CD14-positive monocyte (primary cell): ENCODE data around the gene AP1G2. TPM values are rescaled to one million over a fixed set of nuclear protein-coding genes. Genes with fewer than 3 reads are reported as not detected.

Experiments
- DNase-seq, 3 donors: peaks; one replicate each; pipeline ENCODE4 v3.0.0-alpha.2; 2011 to 2022
- H2AFZ ChIP-seq: 2 replicates; pipeline ENCODE4 v1.6.0; 2012; ENCODE audit warnings: mild to moderate bottlenecking, low read depth, low read length, inconsistent platforms; ENCODE audit not compliant: insufficient read depth, poor library complexity, severe bottlenecking
- H3K27ac ChIP-seq, 2 donors: 1 replicate in 1 of 2; 2 replicates in 1 of 2; pipeline ENCODE4 v1.5.1; 2012 to 2013; ENCODE audit warnings: low read length in 2 of 2, control low read depth in 1 of 2, inconsistent platforms in 1 of 2, low read depth in 1 of 2, mild to moderate bottlenecking in 1 of 2
- H3K27me3 ChIP-seq, 2 donors: one replicate each; pipeline versions ENCODE4 v1.6.0 to v1.6.1; 2011 to 2013; ENCODE audit warnings: low read length in 2 of 2; ENCODE audit not compliant: control insufficient read depth in 2 of 2, insufficient read depth in 2 of 2
- H3K36me3 ChIP-seq, 2 donors: replicated peaks in 1 of 2; 1 replicate in 1 of 2; 2 replicates in 1 of 2; pipeline versions ENCODE4 v1.5.1 to v1.6.1; 2012 to 2013; ENCODE audit warnings: low read length in 2 of 2, control low read depth in 1 of 2, inconsistent platforms in 1 of 2, mild to moderate bottlenecking in 1 of 2; ENCODE audit not compliant: insufficient read depth in 2 of 2, control insufficient read depth in 1 of 2
- H3K4me1 ChIP-seq, 2 donors: 1 replicate in 1 of 2; 2 replicates in 1 of 2; pipeline versions ENCODE4 v1.5.1 to v1.6.1; 2012 to 2013; ENCODE audit warnings: low read length in 2 of 2, control low read depth in 1 of 2, inconsistent platforms in 1 of 2, mild to moderate bottlenecking in 1 of 2, moderate library complexity in 1 of 2; ENCODE audit not compliant: insufficient read depth in 2 of 2, control insufficient read depth in 1 of 2
- H3K4me2 ChIP-seq: replicated peaks from 2 replicates; pipeline ENCODE3; 2012; ENCODE audit warnings: low read length, moderate library complexity, mild to moderate bottlenecking; ENCODE audit not compliant: poor library complexity, severe bottlenecking; ENCODE audit errors: extremely low read depth
- H3K4me3 ChIP-seq, 3 experiments: fragments of 200-600 bp in 1 of 3; sonication (generic) in 1 of 3; replicated peaks in 1 of 3; 1 replicate in 2 of 3; 2 replicates in 1 of 3; pipeline ENCODE4 v1.5.1; 2011 to 2013; ENCODE audit warnings: low read length in 3 of 3, mild to moderate bottlenecking in 3 of 3, control low read depth in 2 of 3, low read depth in 2 of 3, inconsistent platforms in 1 of 3, moderate library complexity in 1 of 3
- H3K79me2 ChIP-seq: 2 replicates; pipeline ENCODE4 v1.6.0; 2012; ENCODE audit warnings: mild to moderate bottlenecking, control low read depth, inconsistent platforms, low read length, moderate library complexity; ENCODE audit not compliant: insufficient read depth
- H3K9ac ChIP-seq: 2 replicates; pipeline ENCODE4 v1.6.0; 2017; ENCODE audit warnings: low read length, mild to moderate bottlenecking; ENCODE audit not compliant: insufficient read depth, poor library complexity, severe bottlenecking
- H3K9me3 ChIP-seq, 2 donors: replicated peaks in 1 of 2; 1 replicate in 1 of 2; 2 replicates in 1 of 2; pipeline versions ENCODE4 v1.5.1 to v1.6.1; 2012 to 2013; ENCODE audit warnings: low read length in 2 of 2, control low read depth in 1 of 2; ENCODE audit not compliant: control insufficient read depth in 1 of 2, insufficient read depth in 1 of 2
- H4K20me1 ChIP-seq: 2 replicates; pipeline ENCODE4 v1.6.0; 2012; ENCODE audit warnings: mild to moderate bottlenecking, low read length, control low read depth, moderate library complexity; ENCODE audit not compliant: insufficient read depth
- H3K27ac Mint-ChIP-seq, 7 donors: one replicate each; pipeline ENCODE4 v1.8.0; 2020; ENCODE audit warnings: mild to moderate bottlenecking in 7 of 7, mixed read lengths in 7 of 7, moderate library complexity in 6 of 7, inconsistent platforms in 2 of 7
- H3K27me3 Mint-ChIP-seq, 3 donors: one replicate each; pipeline ENCODE4 v1.8.0; 2021 to 2022; ENCODE audit warnings: low read depth in 3 of 3, mild to moderate bottlenecking in 3 of 3, mixed read lengths in 3 of 3, moderate library complexity in 3 of 3, inconsistent platforms in 1 of 3
- H3K36me3 Mint-ChIP-seq, 2 donors: one replicate each; pipeline ENCODE4 v1.8.0; 2020; ENCODE audit warnings: mixed read lengths in 2 of 2, inconsistent platforms in 1 of 2, mild to moderate bottlenecking in 1 of 2
- H3K4me1 Mint-ChIP-seq: one replicate; pipeline ENCODE4 v1.8.0; 2020; ENCODE audit warnings: mild to moderate bottlenecking, mixed read lengths
- H3K4me3 Mint-ChIP-seq, 2 donors: one replicate each; pipeline ENCODE4 v1.8.0; 2020; ENCODE audit warnings: mild to moderate bottlenecking in 2 of 2, mixed read lengths in 2 of 2, moderate library complexity in 1 of 2
- H3K9me3 Mint-ChIP-seq, 7 donors: one replicate each; pipeline ENCODE4 v1.8.0; 2020 to 2022; ENCODE audit warnings: mixed read lengths in 7 of 7, mild to moderate bottlenecking in 6 of 7, moderate library complexity in 6 of 7, inconsistent platforms in 2 of 7
- WGBS: methylation state at CpG from one replicate; pipeline ENCODE4 v1.1.5; 2013; ENCODE audit warnings: missing lambda C conversion rate; ENCODE audit not compliant: insufficient coverage; 5-methylcytosine and 5-hydroxymethylcytosine counted together
- intact Hi-C, 2 donors: fragments of 100-400 bp; cut with micrococcal nuclease; formaldehyde crosslinking; loops; one replicate each; pipeline versions ENCODE4 v1.15.0 to v1.15.1; 2023
- polyA plus RNA-seq, 3 donors: library from polyadenylated mRNA; depleted of rRNA in 1 of 3; unstranded in 2 of 3; stranded (reverse) in 1 of 3; fragments of 300-500 nt in 2 of 3; fragments of >200 nt in 1 of 3; fragmentation: Illumina TruSeq in 2 of 3; gene quantifications; 1 replicate in 2 of 3; 2 replicates in 1 of 3; pipeline ENCODE4 v1.2.3, GENCODE V29; 2012 to 2021
- TF ChIP-seq, protein P1 (sequence below): fragments of 200-600 bp; IDR thresholded peaks from one replicate; pipeline ENCODE4 v1.8.0; 2022; ENCODE audit warnings: antibody characterized with exemption, mild to moderate bottlenecking

AP1G2 gene
- polyA plus RNA-seq, 3 donors = 32.2 to 437 (median 37.0) TPM

DNA sequence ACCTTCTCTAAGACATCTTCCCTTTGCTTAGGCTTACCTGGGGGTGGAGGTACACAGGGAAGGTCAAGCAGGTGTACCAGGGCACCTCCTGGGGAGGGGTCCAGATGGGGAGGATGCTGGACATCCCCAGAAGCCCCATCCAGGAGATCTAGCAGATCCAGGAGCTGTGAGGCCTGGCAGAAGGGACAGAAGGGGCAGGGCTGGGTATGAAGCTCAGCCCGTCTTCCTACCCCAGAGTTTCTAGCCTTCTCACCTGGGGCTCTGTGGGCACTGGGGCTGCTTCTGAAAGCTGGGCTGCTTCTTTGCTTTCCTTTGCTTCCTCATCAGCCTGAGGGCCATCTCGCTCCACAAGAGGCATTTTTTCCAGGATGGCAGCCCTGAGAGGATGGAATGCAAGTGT, 6.3 kb downstream of the AP1G2 start:
- Histone ChIP-seq H3K4me3 (no peak overlapping the region), H3K9me3 (no peaks in the 10 kb centered on the region), H3K4me1 (peaks cover 26 to 33% of the 10 kb centered on the region in 2 donors), H3K79me2 (peaks cover 17% of the 10 kb centered on the region), H3K4me2 (no peak overlapping the region), H3K9ac (no peak overlapping the region), H3K27ac (no peak overlapping the region), H2AFZ (no peak overlapping the region), H3K27me3 (no peaks in the 10 kb centered on the region), H3K36me3 (peaks cover 64 to 81% of the 10 kb centered on the region in 2 donors), H4K20me1 (peaks cover 31% of the 10 kb centered on the region)
- Mint-ChIP-seq H3K27ac (peak overlapping the region in 2 of 7 donors; percentile 5 to 73), H3K9me3 (no peaks in the 10 kb centered on the region), H3K27me3 (peaks cover 0 to 1% (median 0%) of the 10 kb centered on the region in 3 donors), H3K36me3 (peaks cover 60 to 81% of the 10 kb centered on the region in 2 donors), H3K4me3 (no peak overlapping the region), H3K4me1 (peaks cover 37% of the 10 kb centered on the region)
- no peak for DNase-seq
- TF ChIP-seq, protein P1, sequence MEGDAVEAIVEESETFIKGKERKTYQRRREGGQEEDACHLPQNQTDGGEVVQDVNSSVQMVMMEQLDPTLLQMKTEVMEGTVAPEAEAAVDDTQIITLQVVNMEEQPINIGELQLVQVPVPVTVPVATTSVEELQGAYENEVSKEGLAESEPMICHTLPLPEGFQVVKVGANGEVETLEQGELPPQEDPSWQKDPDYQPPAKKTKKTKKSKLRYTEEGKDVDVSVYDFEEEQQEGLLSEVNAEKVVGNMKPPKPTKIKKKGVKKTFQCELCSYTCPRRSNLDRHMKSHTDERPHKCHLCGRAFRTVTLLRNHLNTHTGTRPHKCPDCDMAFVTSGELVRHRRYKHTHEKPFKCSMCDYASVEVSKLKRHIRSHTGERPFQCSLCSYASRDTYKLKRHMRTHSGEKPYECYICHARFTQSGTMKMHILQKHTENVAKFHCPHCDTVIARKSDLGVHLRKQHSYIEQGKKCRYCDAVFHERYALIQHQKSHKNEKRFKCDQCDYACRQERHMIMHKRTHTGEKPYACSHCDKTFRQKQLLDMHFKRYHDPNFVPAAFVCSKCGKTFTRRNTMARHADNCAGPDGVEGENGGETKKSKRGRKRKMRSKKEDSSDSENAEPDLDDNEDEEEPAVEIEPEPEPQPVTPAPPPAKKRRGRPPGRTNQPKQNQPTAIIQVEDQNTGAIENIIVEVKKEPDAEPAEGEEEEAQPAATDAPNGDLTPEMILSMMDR = no peak
- intact Hi-C loops = loop anchor here in 1 of 2 donors (5.0 to 10.0 kb wide), 2 partner anchors 84 to 236 kb away; partner anchors contain the start of gene PABPN1
- 90% methylated on average over 2 of the region's 2 CpGs for WGBS

DNA sequence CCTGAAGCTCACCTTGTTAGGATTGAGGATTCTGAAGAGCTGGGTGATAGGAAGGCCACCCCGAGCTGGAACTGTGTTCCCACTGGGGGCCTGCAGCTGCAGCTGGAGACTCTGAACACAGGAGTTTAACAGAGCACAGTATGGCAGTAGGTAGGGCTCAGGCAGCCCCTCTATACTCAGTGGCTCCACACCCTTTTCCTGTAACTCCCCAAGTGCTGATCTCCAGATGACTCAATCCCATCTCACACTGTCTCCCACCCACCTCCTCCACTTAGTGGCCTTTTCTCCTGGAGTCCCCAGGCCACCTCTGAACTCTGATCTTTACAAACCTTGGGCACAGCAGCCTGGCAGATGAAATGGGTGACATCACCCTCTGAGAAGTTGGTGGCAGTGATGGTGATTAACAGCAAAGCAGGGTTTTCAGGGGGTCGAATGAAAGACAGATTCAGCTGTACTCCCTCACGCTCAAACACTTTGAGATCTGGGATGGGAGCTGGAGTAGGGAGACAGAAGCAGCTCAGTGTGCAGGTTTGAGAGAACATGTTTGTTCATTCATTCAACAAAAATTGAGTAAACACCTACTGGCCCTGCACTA, 7.6 kb downstream of the AP1G2 start:
- H3K27me3 ChIP-seq = no peaks in the 10 kb centered on the region
- H2AFZ ChIP-seq = no peak overlapping the region
- TF ChIP-seq, protein P1 = no peak
- DNase-seq = no peak
- intact Hi-C loops = loop anchor here in 1 of 2 donors (5.0 to 10.0 kb wide), 2 partner anchors 83 to 235 kb away; partner anchors contain the start of gene PABPN1
- peaks cover 18% of the 10 kb centered on the region for H3K79me2 ChIP-seq
- no peak overlapping the region for H3K9ac ChIP-seq
- H3K4me2 ChIP-seq = no peak overlapping the region
- Mint-ChIP-seq H3K4me1 (peaks cover 34% of the 10 kb centered on the region), H3K4me3 (no peak overlapping the region), H3K27me3 (peaks cover 0 to 1% (median 0%) of the 10 kb centered on the region in 3 donors), H3K27ac (peak overlapping the region in 1 of 7 donors; percentile 71), H3K36me3 (peaks cover 53 to 68% of the 10 kb centered on the region in 2 donors), H3K9me3 (no peaks in the 10 kb centered on the region)
- peaks cover 26 to 36% of the 10 kb centered on the region in 2 donors for H3K4me1 ChIP-seq
- H3K9me3 ChIP-seq = no peaks in the 10 kb centered on the region
- peak overlapping the region in 1 of 2 donors; percentile 32 for H3K27ac ChIP-seq
- H3K36me3 ChIP-seq = peaks cover 54 to 70% of the 10 kb centered on the region in 2 donors
- H3K4me3 ChIP-seq = no peak overlapping the region
- peaks cover 24% of the 10 kb centered on the region for H4K20me1 ChIP-seq
- WGBS = 86% methylated on average over 2 of the region's 3 CpGs
